SK-N-SH (cell line): ENCODE measurements around the gene TXNDC12.

Experiments used
- CHD2 ChIP-seq: fragments of 150-350 bp; IDR thresholded peaks from 2 replicates; pipeline ENCODE4 v1.6.1; 2018; ENCODE audit warnings: low read length; ENCODE audit not compliant: partially characterized antibody
- EZH2phosphoT487 ChIP-seq: fragments of 200-600 bp; sonication (generic); IDR thresholded peaks from 2 replicates; pipeline ENCODE4 v1.6.1; 2017; ENCODE audit warnings: low read depth, mixed run types, mild to moderate bottlenecking, antibody characterized with exemption, moderate library complexity, borderline replicate concordance
- FOXJ3 ChIP-seq: sonication (generic); formaldehyde crosslinking; IDR thresholded peaks from 2 replicates; pipeline ENCODE4 v1.5.1; 2020; ENCODE audit warnings: mild to moderate bottlenecking, missing genetic modification reagents
- FOXM1 ChIP-seq: IDR thresholded peaks from 2 replicates; pipeline ENCODE4 v1.4.0; 2012; ENCODE audit warnings: low read depth, mild to moderate bottlenecking
- JUND ChIP-seq: IDR thresholded peaks from 2 replicates; pipeline ENCODE4 v1.4.0; 2012
- MAX ChIP-seq: IDR thresholded peaks from 2 replicates; pipeline ENCODE4 v1.4.0; 2012; ENCODE audit warnings: low read depth
- NRF1 ChIP-seq: IDR thresholded peaks from 2 replicates; pipeline ENCODE4 v1.6.1; 2012; ENCODE audit warnings: low read depth, mild to moderate bottlenecking, low read length
- POLR2AphosphoS5 ChIP-seq: IDR thresholded peaks from 2 replicates; pipeline ENCODE4 v1.6.1; 2012; ENCODE audit warnings: low read depth, low read length
- RFX5 ChIP-seq: IDR thresholded peaks from 2 replicates; pipeline ENCODE4 v1.6.1; 2012; ENCODE audit warnings: mild to moderate bottlenecking, improper control_type of control experiment, low read length
- RXRA ChIP-seq: IDR thresholded peaks from 2 replicates; pipeline ENCODE4 v1.4.0; 2012; ENCODE audit warnings: low read depth, mild to moderate bottlenecking, borderline replicate concordance
- TF ChIP-seq, protein P1 (sequence below): fragments of 200-600 bp; sonication (generic); IDR thresholded peaks from 2 replicates; pipeline ENCODE4 v1.6.1; 2017; ENCODE audit warnings: antibody characterized with exemption, mild to moderate bottlenecking, moderate library complexity
- TF ChIP-seq, protein P2 (sequence below): fragments of 150-350 bp; IDR thresholded peaks from 2 replicates; pipeline ENCODE4 v1.6.1; 2017; ENCODE audit warnings: antibody characterized with exemption, low read length, low read depth, borderline replicate concordance
- TF ChIP-seq, protein P3 (sequence below): IDR thresholded peaks from 2 replicates; pipeline ENCODE4 v1.4.0; 2012; ENCODE audit warnings: low read depth, borderline replicate concordance

DNA sequence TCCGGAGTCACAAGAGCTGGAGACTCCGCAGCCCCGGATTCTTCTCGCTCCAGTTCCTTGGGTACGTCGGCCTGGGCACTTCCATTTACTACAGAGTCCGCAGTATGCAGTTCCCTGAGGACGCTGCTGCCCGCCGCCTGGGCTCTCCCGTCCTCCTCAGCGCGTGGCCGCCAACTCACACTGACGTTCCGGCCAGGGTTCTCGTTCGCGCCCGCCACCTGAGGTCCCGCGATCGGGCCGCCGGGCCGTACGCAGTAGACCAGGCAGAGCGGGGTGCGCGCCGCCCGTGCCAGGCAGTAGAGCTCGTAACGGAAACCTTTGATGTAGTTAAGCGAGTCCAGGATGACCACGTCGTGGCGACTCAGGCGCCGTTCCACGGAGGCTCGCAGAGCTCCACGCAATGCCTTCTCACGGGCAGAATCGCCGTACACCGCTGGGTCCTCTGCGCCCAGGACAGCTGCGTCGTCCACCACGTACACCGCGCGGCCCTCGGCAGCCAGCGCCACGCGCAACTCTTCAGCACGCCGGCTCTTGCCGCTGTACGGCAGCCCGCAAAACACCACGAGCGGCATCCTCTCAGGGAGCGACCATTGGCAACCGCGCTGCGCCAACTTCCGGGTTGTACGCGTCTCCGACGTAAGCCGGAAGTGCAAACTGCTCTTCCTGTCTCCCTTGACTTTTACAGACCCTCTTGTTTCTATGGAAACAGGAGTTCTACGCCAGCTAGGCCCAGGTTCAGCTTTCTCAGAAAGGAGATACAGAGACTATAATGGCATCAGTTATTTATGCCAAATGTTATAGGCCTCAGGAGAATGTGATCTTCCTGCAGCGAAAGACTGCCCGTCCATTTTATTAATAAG lies 21.6 kb downstream of the TXNDC12 start, which contains the start of gene KTI12:
- TF ChIP-seq, protein P1, sequence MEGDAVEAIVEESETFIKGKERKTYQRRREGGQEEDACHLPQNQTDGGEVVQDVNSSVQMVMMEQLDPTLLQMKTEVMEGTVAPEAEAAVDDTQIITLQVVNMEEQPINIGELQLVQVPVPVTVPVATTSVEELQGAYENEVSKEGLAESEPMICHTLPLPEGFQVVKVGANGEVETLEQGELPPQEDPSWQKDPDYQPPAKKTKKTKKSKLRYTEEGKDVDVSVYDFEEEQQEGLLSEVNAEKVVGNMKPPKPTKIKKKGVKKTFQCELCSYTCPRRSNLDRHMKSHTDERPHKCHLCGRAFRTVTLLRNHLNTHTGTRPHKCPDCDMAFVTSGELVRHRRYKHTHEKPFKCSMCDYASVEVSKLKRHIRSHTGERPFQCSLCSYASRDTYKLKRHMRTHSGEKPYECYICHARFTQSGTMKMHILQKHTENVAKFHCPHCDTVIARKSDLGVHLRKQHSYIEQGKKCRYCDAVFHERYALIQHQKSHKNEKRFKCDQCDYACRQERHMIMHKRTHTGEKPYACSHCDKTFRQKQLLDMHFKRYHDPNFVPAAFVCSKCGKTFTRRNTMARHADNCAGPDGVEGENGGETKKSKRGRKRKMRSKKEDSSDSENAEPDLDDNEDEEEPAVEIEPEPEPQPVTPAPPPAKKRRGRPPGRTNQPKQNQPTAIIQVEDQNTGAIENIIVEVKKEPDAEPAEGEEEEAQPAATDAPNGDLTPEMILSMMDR: no peak
- TF ChIP-seq FOXM1 (no peak), JUND (no peak), MAX (peak; percentile 73; the same call in 1 of the 2 replicates), RXRA (no peak), RFX5 (peak; percentile 61; the same call in 1 of the 2 replicates), EZH2phosphoT487 (no peak), CHD2 (peak; percentile 31), POLR2AphosphoS5 (no peak; the same call in none of the 2 replicates), NRF1 (no peak), FOXJ3 (CRISPR knock-in tag) (no peak)
- TF ChIP-seq, protein P2, sequence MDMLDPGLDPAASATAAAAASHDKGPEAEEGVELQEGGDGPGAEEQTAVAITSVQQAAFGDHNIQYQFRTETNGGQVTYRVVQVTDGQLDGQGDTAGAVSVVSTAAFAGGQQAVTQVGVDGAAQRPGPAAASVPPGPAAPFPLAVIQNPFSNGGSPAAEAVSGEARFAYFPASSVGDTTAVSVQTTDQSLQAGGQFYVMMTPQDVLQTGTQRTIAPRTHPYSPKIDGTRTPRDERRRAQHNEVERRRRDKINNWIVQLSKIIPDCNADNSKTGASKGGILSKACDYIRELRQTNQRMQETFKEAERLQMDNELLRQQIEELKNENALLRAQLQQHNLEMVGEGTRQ: no peak
- TF ChIP-seq, protein P3, sequence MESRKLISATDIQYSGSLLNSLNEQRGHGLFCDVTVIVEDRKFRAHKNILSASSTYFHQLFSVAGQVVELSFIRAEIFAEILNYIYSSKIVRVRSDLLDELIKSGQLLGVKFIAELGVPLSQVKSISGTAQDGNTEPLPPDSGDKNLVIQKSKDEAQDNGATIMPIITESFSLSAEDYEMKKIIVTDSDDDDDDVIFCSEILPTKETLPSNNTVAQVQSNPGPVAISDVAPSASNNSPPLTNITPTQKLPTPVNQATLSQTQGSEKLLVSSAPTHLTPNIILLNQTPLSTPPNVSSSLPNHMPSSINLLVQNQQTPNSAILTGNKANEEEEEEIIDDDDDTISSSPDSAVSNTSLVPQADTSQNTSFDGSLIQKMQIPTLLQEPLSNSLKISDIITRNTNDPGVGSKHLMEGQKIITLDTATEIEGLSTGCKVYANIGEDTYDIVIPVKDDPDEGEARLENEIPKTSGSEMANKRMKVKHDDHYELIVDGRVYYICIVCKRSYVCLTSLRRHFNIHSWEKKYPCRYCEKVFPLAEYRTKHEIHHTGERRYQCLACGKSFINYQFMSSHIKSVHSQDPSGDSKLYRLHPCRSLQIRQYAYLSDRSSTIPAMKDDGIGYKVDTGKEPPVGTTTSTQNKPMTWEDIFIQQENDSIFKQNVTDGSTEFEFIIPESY: no peak
